22Rv1 (cell line): ENCODE measurements around the gene GHRL.

Experiments used
- CTCF ChIP-seq: fragments of 450-650 bp; IDR thresholded peaks from 2 replicates; pipeline ENCODE4 v1.5.1; 2017; ENCODE audit warnings: mild to moderate bottlenecking
- ZFX ChIP-seq: fragments of 450-650 bp; IDR thresholded peaks from 2 replicates; pipeline ENCODE4 v1.6.1; 2017; ENCODE audit warnings: antibody characterized with exemption, borderline replicate concordance

DNA sequence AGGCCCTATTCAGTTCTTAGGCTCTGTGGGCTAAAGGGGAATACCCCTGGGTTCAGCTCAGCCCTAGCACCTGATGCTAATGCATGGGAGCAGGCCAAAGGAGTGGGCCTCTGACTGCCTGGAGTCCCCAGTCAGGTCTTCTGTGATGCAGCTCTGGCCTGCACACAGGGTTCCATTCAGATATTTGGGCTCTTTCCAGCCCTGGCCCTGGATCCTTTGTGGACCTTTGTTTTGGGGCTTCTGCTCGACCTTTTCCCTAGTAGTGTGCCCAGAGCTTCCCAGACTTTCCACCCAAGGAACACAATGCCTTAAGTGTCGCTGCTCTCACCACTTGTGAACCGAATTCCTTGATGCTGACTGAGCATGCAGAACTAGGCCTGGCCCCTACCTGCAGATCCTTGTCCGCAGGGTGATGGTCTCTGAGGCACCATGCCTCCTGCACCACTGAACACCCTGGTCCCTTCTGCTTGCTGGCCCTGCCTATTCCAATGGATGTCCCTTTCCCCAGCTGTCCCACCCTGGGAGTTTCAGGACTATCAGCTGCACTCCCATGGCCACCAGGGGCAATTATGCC lies 23.1 kb upstream of the GHRL start:
- TF ChIP-seq CTCF, result no peak
- TF ChIP-seq ZFX, result no peak
